K562 (cell line): Measurements from ENCODE around the gene P4HB. TPM values are rescaled to one million over a fixed set of nuclear protein-coding genes. Genes with fewer than 3 reads are reported as not detected.
A peak's percentile ranks its signal among the peaks of the same experiment; 100 is the strongest.

Experiments used
- BRCA1 ChIP-seq, 2 experiments: fragments of 450-650 bp in 1 of 2; sonication (generic) in 1 of 2; formaldehyde crosslinking in 1 of 2; IDR thresholded peaks; 2 replicates each; pipeline versions ENCODE4 v1.5.0 to v1.6.1; 2017 to 2020; ENCODE audit warnings: mild to moderate bottlenecking in 1 of 2, missing genetic modification reagents in 1 of 2
- BRF2 ChIP-seq: IDR thresholded peaks from 3 replicates; pipeline ENCODE4 v1.6.1; 2011; ENCODE audit warnings: borderline replicate concordance, mild to moderate bottlenecking; ENCODE audit not compliant: insufficient read length, insufficient read depth
- CAMTA2 ChIP-seq: fragments of 250-450 bp; sonication (Bioruptor Pico); conservative IDR thresholded peaks from 2 replicates; pipeline ENCODE4 v1.5.1; 2022
- CHCHD3 ChIP-seq: fragments of 250-450 bp; sonication (Bioruptor Pico); IDR thresholded peaks from 2 replicates; pipeline ENCODE4 v2.1.2; 2022; ENCODE audit warnings: mild to moderate bottlenecking
- EP300 ChIP-seq: IDR thresholded peaks from 2 replicates; pipeline ENCODE4 v1.6.1; 2012; ENCODE audit warnings: low read length, improper control_type of control experiment
- FOXJ2 ChIP-seq: fragments of 200-800 bp; sonication (Bioruptor generic); IDR thresholded peaks from 2 replicates; pipeline ENCODE4 v1.6.1; 2016; ENCODE audit warnings: missing genetic modification characterization, missing compliant biosample characterization
- FOXK2 ChIP-seq, 2 experiments: fragments of 450-650 bp; IDR thresholded peaks in 1 of 2; conservative IDR thresholded peaks in 1 of 2; 2 replicates each; pipeline ENCODE4 v1.6.1; 2016; ENCODE audit warnings: low read depth in 2 of 2, mild to moderate bottlenecking in 1 of 2
- HNRNPUL1 ChIP-seq: fragments of 200-400 bp; formaldehyde crosslinking; IDR thresholded peaks from 2 replicates; pipeline ENCODE4 v1.6.1; 2017; ENCODE audit warnings: low read length
- ILF3 ChIP-seq: fragments of 450-650 bp; IDR thresholded peaks from 2 replicates; pipeline ENCODE4 v1.6.1; 2018; ENCODE audit warnings: antibody characterized with exemption, mild to moderate bottlenecking, moderate library complexity, borderline replicate concordance
- KLF10 ChIP-seq: fragments of 250-450 bp; sonication (Bioruptor Pico); IDR thresholded peaks from 2 replicates; pipeline ENCODE4 v1.6.1; 2021; ENCODE audit warnings: matching md5 sums
- MECOM ChIP-seq: fragments of 250-450 bp; sonication (Bioruptor Pico); IDR thresholded peaks from 2 replicates; pipeline ENCODE4 v1.8.0; 2022; ENCODE audit warnings: inconsistent platforms
- MTA3 ChIP-seq: fragments of 450-650 bp; formaldehyde crosslinking; IDR thresholded peaks from 2 replicates; pipeline ENCODE4 v1.6.1; 2017; ENCODE audit warnings: mild to moderate bottlenecking, borderline replicate concordance
- NCOR1 ChIP-seq: fragments of 450-650 bp; IDR thresholded peaks from 2 replicates; pipeline ENCODE4 v1.6.1; 2016; ENCODE audit warnings: mild to moderate bottlenecking, moderate library complexity
- POLR2B ChIP-seq: fragments of 450-650 bp; IDR thresholded peaks from 2 replicates; pipeline ENCODE4 v1.6.1; 2018; ENCODE audit warnings: low read depth; ENCODE audit not compliant: partially characterized antibody
- RBM15 ChIP-seq: fragments of 200-400 bp; formaldehyde crosslinking; IDR thresholded peaks from 2 replicates; pipeline ENCODE4 v1.6.1; 2018; ENCODE audit warnings: mild to moderate bottlenecking, low read length, moderate library complexity; ENCODE audit not compliant: insufficient read depth
- RCOR1 ChIP-seq, 2 experiments: IDR thresholded peaks; 2 replicates each; pipeline ENCODE4 v1.6.1; 2012; ENCODE audit warnings: low read depth in 2 of 2, low read length in 2 of 2, borderline replicate concordance in 1 of 2, improper control_type of control experiment in 1 of 2
- SIRT6 ChIP-seq: IDR thresholded peaks from one replicate; pipeline ENCODE4 v1.6.1; 2012; ENCODE audit warnings: low read depth, mild to moderate bottlenecking, control low read depth, inconsistent platforms, low read length, moderate library complexity
- SMC3 ChIP-seq: conservative IDR thresholded peaks from 2 replicates; pipeline ENCODE4 v1.6.1; 2011; ENCODE audit warnings: low read depth, low read length, improper control_type of control experiment; ENCODE audit not compliant: insufficient read depth
- SREBF2 ChIP-seq: sonication (generic); formaldehyde crosslinking; IDR thresholded peaks from 2 replicates; pipeline ENCODE4 v1.4.0; 2020; ENCODE audit warnings: mild to moderate bottlenecking, missing genetic modification reagents
- SRF ChIP-seq, 2 experiments: fragments of 250-450, 450-650 bp in 1 of 2; sonication (Bioruptor Pico) in 1 of 2; sonication (generic) in 1 of 2; formaldehyde crosslinking; IDR thresholded peaks; 2 replicates each; pipeline versions ENCODE4 v1.5.0 to v1.5.1; 2020 to 2022; ENCODE audit warnings: mild to moderate bottlenecking in 1 of 2, missing genetic modification reagents in 1 of 2
- SRSF1 ChIP-seq: fragments of 200-400 bp; formaldehyde crosslinking; IDR thresholded peaks from 2 replicates; pipeline ENCODE4 v1.6.1; 2017; ENCODE audit warnings: mild to moderate bottlenecking, low read depth, low read length, moderate library complexity
- SRSF3 ChIP-seq: fragments of 200-400 bp; formaldehyde crosslinking; IDR thresholded peaks from 2 replicates; pipeline ENCODE4 v1.6.1; 2016; ENCODE audit warnings: mild to moderate bottlenecking, low read length, moderate library complexity; ENCODE audit not compliant: insufficient read depth
- SUPT5H ChIP-seq: fragments of 450-650 bp; IDR thresholded peaks from 2 replicates; pipeline ENCODE4 v1.6.1; 2016
- TAF1 ChIP-seq: IDR thresholded peaks from 2 replicates; pipeline ENCODE4 v1.6.1; 2011; ENCODE audit warnings: mild to moderate bottlenecking, low read length, moderate library complexity; ENCODE audit not compliant: insufficient read depth, control insufficient read depth, severe bottlenecking; ENCODE audit errors: extremely low read depth
- ZBTB2 ChIP-seq: fragments of 450-650 bp; IDR thresholded peaks from 2 replicates; pipeline ENCODE4 v1.6.1; 2016; ENCODE audit warnings: antibody characterized with exemption
- ZNF3 ChIP-seq: fragments of 250-450 bp; sonication (Bioruptor Pico); IDR thresholded peaks from 2 replicates; pipeline ENCODE4 v1.5.0; 2021; ENCODE audit warnings: mild to moderate bottlenecking, moderate library complexity
- ZNF408 ChIP-seq: fragments of 250-450 bp; sonication (Bioruptor Pico); IDR thresholded peaks from 2 replicates; pipeline ENCODE4 v1.4.0; 2020; ENCODE audit warnings: low read depth, mild to moderate bottlenecking, moderate library complexity
- ZNF583 ChIP-seq: fragments of 250-450 bp; sonication (Bioruptor Pico); IDR thresholded peaks from 2 replicates; pipeline ENCODE4 v1.4.0; 2020
- polyA plus RNA-seq, 8 experiments: library from polyadenylated mRNA; depleted of rRNA in 4 of 8; stranded (reverse) in 5 of 8; unstranded in 3 of 8; fragments of >200 nt; fragmentation: Nextera tagmentation in 2 of 8; fragmentation: Illumina TruSeq in 1 of 8; extraction: Ambion mirVana in 2 of 8; extraction: Trizol in 1 of 8; gene quantifications; 2 replicates each; pipeline versions ENCODE4 v1.2.1 to v1.2.3, GENCODE V29; 2011 to 2014; ENCODE audit warnings: inconsistent platforms in 1 of 8, missing spikeins in 1 of 8
- total RNA-seq, 7 experiments: library from RNA; depleted of rRNA in 6 of 7; stranded (reverse); fragments of >200 nt in 6 of 7; fragmentation: Illumina TruSeq in 2 of 7; extraction: Trizol in 2 of 7; gene quantifications; 2 replicates each; pipeline versions ENCODE4 v1.2.1 to v1.2.3, GENCODE V29; 2011 to 2021; ENCODE audit warnings: low replicate concordance in 1 of 7

Gene P4HB
- total and polyA plus RNA-seq, 9 of the 15 experiments (the other 6 are each of a cell fraction or from before 2014, with no cell fraction given), result 4.4 to 645 (median 325) TPM

GRCh38 chr17:81867991-81868673 is 7.8 kb upstream of the P4HB start (continued):
- TF ChIP-seq EP300 (peak; percentile 5; the same call in 1 of the 2 replicates), ZNF583 (CRISPR knock-in tag) (0 out of 2 replicates have a peak, but pooled peaks have one; percentile 15), RBM15 (no peak), MECOM (no peak), SMC3 (no peak), SRF (CRISPR knock-in tag; IDR thresholded peaks at IDR 0.05) (peak in 1 of 2 experiments; percentile 43; a peak in 1 of 4 replicates), MTA3 (peak; percentile 26; the same call in 1 of the 2 replicates), ZNF3 (CRISPR knock-in tag) (no peak), CHCHD3 (CRISPR knock-in tag) (no peak), ZNF408 (CRISPR knock-in tag) (no peak), ILF3 (peak; percentile 7; the same call in 1 of the 2 replicates), SRSF3 (no peak), CAMTA2 (CRISPR knock-in tag) (0 out of 2 replicates have a peak, but pooled peaks have one; percentile 7), HNRNPUL1 (no peak; the same call in 1 of the 2 replicates), TAF1 (peak; percentile 22), KLF10 (CRISPR knock-in tag) (peak; percentile 83; the same call in 1 of the 2 replicates), SRSF1 (0 out of 2 replicates have a peak, but pooled peaks have one; percentile 41), BRCA1 (IDR thresholded peaks at IDR 0.05) (no peak), BRCA1 (CRISPR knock-in tag; IDR thresholded peaks at IDR 0.05) (0 out of 2 replicates have a peak, but pooled peaks have one; percentile 38), NCOR1 (peak; percentile 53; the same call in 1 of the 2 replicates), SREBF2 (CRISPR knock-in tag) (0 out of 2 replicates have a peak, but pooled peaks have one; percentile 64), POLR2B (peak; percentile 70), BRF2 (no peak), SUPT5H (peak; percentile 54), RCOR1 (IDR thresholded peaks at IDR 0.05; ENCODE audit: borderline replicate concordance in 1 of 2, low read depth in 2 of 2, low read length in 2 of 2) (no peak), SIRT6 (peak; percentile 75), FOXJ2 (tag) (no peak), ZBTB2 (0 out of 2 replicates have a peak, but pooled peaks have one; percentile 18), FOXK2 (conservative IDR thresholded peaks at IDR 0.05 in 1 of 2, IDR thresholded peaks at IDR 0.05 in 1 of 2; ENCODE audit: low read depth in 2 of 2) (no peak)
